H9 (cell line): ENCODE data around the gene AP3S1. TPM values are rescaled to one million over a fixed set of nuclear protein-coding genes. Genes with fewer than 3 reads are reported as not detected.

Source experiments
- DNase-seq: peaks from one replicate; pipeline ENCODE4 v3.0.0-alpha.2; 2017
- H2AFZ ChIP-seq: one replicate; pipeline ENCODE4 v1.6.1; 2013; ENCODE audit warnings: mild to moderate bottlenecking, low read length, control low read depth, moderate library complexity
- H2AK5ac ChIP-seq: 2 replicates; pipeline ENCODE4 v1.6.1; 2013; ENCODE audit warnings: low read length, control low read depth, mixed read lengths; ENCODE audit not compliant: insufficient read length
- H2BK120ac ChIP-seq: one replicate; pipeline ENCODE4 v1.6.1; 2013; ENCODE audit warnings: low read depth, mild to moderate bottlenecking, low read length, control low read depth, inconsistent platforms; ENCODE audit not compliant: poor library complexity, severe bottlenecking
- H2BK12ac ChIP-seq: 2 replicates; pipeline ENCODE4 v1.6.1; 2013; ENCODE audit warnings: low read length, control low read depth, mixed read lengths, low read depth; ENCODE audit not compliant: insufficient read length
- H2BK15ac ChIP-seq: 2 replicates; pipeline ENCODE4 v1.6.1; 2013; ENCODE audit warnings: low read depth, low read length, control low read depth
- H2BK20ac ChIP-seq: one replicate; pipeline ENCODE4 v1.6.1; 2013; ENCODE audit warnings: low read depth, mild to moderate bottlenecking, low read length, control low read depth, inconsistent platforms; ENCODE audit not compliant: poor library complexity, severe bottlenecking
- H2BK5ac ChIP-seq: 2 replicates; pipeline ENCODE4 v1.6.1; 2013; ENCODE audit warnings: low read length, control low read depth, mixed read lengths; ENCODE audit not compliant: insufficient read length
- H3K14ac ChIP-seq: 2 replicates; pipeline ENCODE4 v1.6.1; 2013; ENCODE audit warnings: low read length, control low read depth; ENCODE audit not compliant: insufficient read depth
- H3K18ac ChIP-seq: 2 replicates; pipeline ENCODE4 v1.6.1; 2013; ENCODE audit warnings: low read depth, mild to moderate bottlenecking, mixed read lengths, low read length, control low read depth; ENCODE audit not compliant: insufficient read length
- H3K23ac ChIP-seq: 2 replicates; pipeline ENCODE4 v1.6.1; 2013; ENCODE audit warnings: low read length, control low read depth, mixed read lengths, low read depth; ENCODE audit not compliant: insufficient read length
- H3K23me2 ChIP-seq: 2 replicates; pipeline ENCODE4 v1.6.1; 2013; ENCODE audit warnings: low read depth, mild to moderate bottlenecking, mixed read lengths, low read length, control low read depth; ENCODE audit not compliant: insufficient read length, poor library complexity, severe bottlenecking
- H3K27ac ChIP-seq: 2 replicates; pipeline ENCODE4 v1.5.1; 2013; ENCODE audit warnings: low read length, control low read depth, mixed read lengths, low read depth; ENCODE audit not compliant: insufficient read length
- H3K27me3 ChIP-seq: 2 replicates; pipeline ENCODE4 v1.6.1; 2013; ENCODE audit warnings: low read length, control low read depth, inconsistent platforms; ENCODE audit not compliant: insufficient read depth
- H3K4ac ChIP-seq: 2 replicates; pipeline ENCODE4 v1.6.1; 2013; ENCODE audit warnings: low read depth, mild to moderate bottlenecking, control low read depth, inconsistent platforms, low read length, moderate library complexity
- H3K4me1 ChIP-seq: 2 replicates; pipeline ENCODE4 v1.6.1; 2013; ENCODE audit warnings: low read length, control low read depth, inconsistent platforms; ENCODE audit not compliant: insufficient read depth
- H3K4me2 ChIP-seq: 2 replicates; pipeline ENCODE4 v1.6.1; 2013; ENCODE audit warnings: low read length, control low read depth, mixed read lengths; ENCODE audit not compliant: insufficient read length, insufficient read depth
- H3K56ac ChIP-seq: 2 replicates; pipeline ENCODE4 v1.6.1; 2013; ENCODE audit warnings: low read depth, mild to moderate bottlenecking, mixed read lengths, low read length, control low read depth; ENCODE audit not compliant: insufficient read length
- H3K79me1 ChIP-seq: 2 replicates; pipeline ENCODE4 v1.6.1; 2013; ENCODE audit warnings: low read depth, mild to moderate bottlenecking, moderate library complexity, low read length, control low read depth, inconsistent platforms; ENCODE audit not compliant: insufficient read depth, poor library complexity, severe bottlenecking
- H3K79me2 ChIP-seq: 2 replicates; pipeline ENCODE4 v1.6.1; 2013; ENCODE audit warnings: low read length, control low read depth, inconsistent platforms; ENCODE audit not compliant: insufficient read depth
- H3K9ac ChIP-seq: 2 replicates; pipeline ENCODE4 v1.6.1; 2013; ENCODE audit warnings: low read length, control low read depth, mixed read lengths; ENCODE audit not compliant: insufficient read length; ENCODE audit errors: extremely low read depth
- H3K9me3 ChIP-seq: one replicate; pipeline ENCODE4 v1.6.1; 2013; ENCODE audit warnings: low read depth, low read length, inconsistent platforms; ENCODE audit not compliant: control insufficient read depth
- H3T11ph ChIP-seq: one replicate; pipeline ENCODE4 v1.6.1; 2013; ENCODE audit warnings: mild to moderate bottlenecking, low read length, control low read depth, inconsistent platforms
- H4K20me1 ChIP-seq: one replicate; pipeline ENCODE4 v1.6.1; 2013; ENCODE audit not compliant: control insufficient read depth, insufficient read length, insufficient read depth
- H4K5ac ChIP-seq: 2 replicates; pipeline ENCODE4 v1.6.1; 2013; ENCODE audit warnings: low read depth, mild to moderate bottlenecking, mixed read lengths, low read length, control low read depth; ENCODE audit not compliant: insufficient read length
- H4K8ac ChIP-seq: replicated peaks from 2 replicates; pipeline ENCODE4 v1.6.1; 2013; ENCODE audit warnings: low read length, control low read depth, mixed read lengths, low read depth; ENCODE audit not compliant: insufficient read length
- H4K91ac ChIP-seq: 2 replicates; pipeline ENCODE4 v1.6.1; 2013; ENCODE audit warnings: low read depth, mild to moderate bottlenecking, moderate library complexity, mixed read lengths, low read length, control low read depth; ENCODE audit not compliant: insufficient read length
- H3K27ac Mint-ChIP-seq, 3 experiments: 2 replicates in 2 of 3; 3 replicates in 1 of 3; pipeline ENCODE4 v1.8.0; 2020 to 2021; ENCODE audit warnings: mixed read lengths in 3 of 3, mild to moderate bottlenecking in 1 of 3, moderate library complexity in 1 of 3
- H3K27me3 Mint-ChIP-seq: 2 replicates; pipeline ENCODE4 v1.8.0; 2021; ENCODE audit warnings: low read depth, mild to moderate bottlenecking, moderate library complexity, mixed read lengths
- H3K36me3 Mint-ChIP-seq, 3 experiments: 2 replicates in 2 of 3; 3 replicates in 1 of 3; pipeline ENCODE4 v1.8.0; 2020 to 2021; ENCODE audit warnings: low read depth in 3 of 3, mixed read lengths in 3 of 3; ENCODE audit not compliant: insufficient read depth in 1 of 3
- H3K4me1 Mint-ChIP-seq, 2 experiments: 2 replicates each; pipeline ENCODE4 v1.8.0; 2020; ENCODE audit warnings: mixed read lengths in 2 of 2
- H3K4me3 Mint-ChIP-seq, 2 experiments: 2 replicates in 1 of 2; 3 replicates in 1 of 2; pipeline ENCODE4 v1.8.0; 2020 to 2021; ENCODE audit warnings: mild to moderate bottlenecking in 2 of 2, mixed read lengths in 2 of 2, moderate library complexity in 1 of 2
- H3K9me3 Mint-ChIP-seq, 2 experiments: 2 replicates in 1 of 2; 3 replicates in 1 of 2; pipeline ENCODE4 v1.8.0; 2020; ENCODE audit warnings: mild to moderate bottlenecking in 2 of 2, mixed read lengths in 2 of 2, moderate library complexity in 1 of 2
- CTCF ChIP-seq: fragments of 200-600 bp; sonication (generic); conservative IDR thresholded peaks from 3 replicates; pipeline ENCODE4 v1.8.0; 2021; ENCODE audit warnings: antibody characterized with exemption, mild to moderate bottlenecking
- WGBS: extraction: QIAGEN DNeasy Blood & Tissue Kit; methylation state at CpG from one replicate; pipeline ENCODE4 v1.1.7; 2013; ENCODE audit warnings: missing lambda C conversion rate, low lambda C conversion rate, mixed read lengths; ENCODE audit not compliant: insufficient read length; ENCODE audit errors: extremely low coverage; 5-methylcytosine and 5-hydroxymethylcytosine counted together
- total RNA-seq: library from RNA; stranded (reverse); gene quantifications from 2 replicates; pipeline ENCODE4 v1.2.1, GENCODE V29; 2021

AP3S1 gene
- total RNA-seq, 1 experiment from 2014 or later: 78.4 TPM

- Histone ChIP-seq H4K91ac (no peak overlapping the region), H2AFZ (no peak overlapping the region), H3K14ac (no peak overlapping the region), H3K27ac (no peak overlapping the region), H3K9me3 (no peaks in the 10 kb centered on the region), H3K27me3 (no peaks in the 10 kb centered on the region), H3K56ac (no peak overlapping the region), H3K18ac (no peak overlapping the region), H3T11ph (no peak overlapping the region), H2BK12ac (no peak overlapping the region), H3K79me2 (no peaks in the 10 kb centered on the region), H3K79me1 (no peaks in the 10 kb centered on the region), H3K23me2 (no peaks in the 10 kb centered on the region), H3K4ac (no peak overlapping the region), H2BK120ac (no peak overlapping the region), H3K4me1 (no peaks in the 10 kb centered on the region), H4K20me1 (no peaks in the 10 kb centered on the region), H3K4me2 (no peak overlapping the region), H2BK5ac (no peak overlapping the region), H2BK15ac (no peak overlapping the region), H4K5ac (no peak overlapping the region), H2BK20ac (no peak overlapping the region), H3K23ac (no peak overlapping the region), H4K8ac (no peak overlapping the region), H3K9ac (no peak overlapping the region), H2AK5ac (no peak overlapping the region)
- H3K4me3 Mint-ChIP-seq: no peak overlapping the region
- no peaks in the 10 kb centered on the region for H3K36me3 Mint-ChIP-seq
- no peak overlapping the region for H3K27ac Mint-ChIP-seq
- H3K27me3 Mint-ChIP-seq: no peaks in the 10 kb centered on the region
- peaks cover 0 to 4% of the 10 kb centered on the region in 2 experiments; a peak in 1 of 5 replicates for H3K9me3 Mint-ChIP-seq
- no CpG with 5 or more reads among the region's 6 CpGs for WGBS
- no peak for DNase-seq
- H3K4me1 Mint-ChIP-seq: peaks cover 0 to 5% of the 10 kb centered on the region in 2 experiments; a peak in 1 of 4 replicates
- TF ChIP-seq CTCF: no peak
These were observed 91.3 kb downstream of the AP3S1 start for GRCh38 chr5:115932991-115933390.
